Sigmoid colon (tissue), 4 donors: ENCODE measurements around the gene LAS1L.

Experiments used
- EP300 ChIP-seq, 4 donors: sonication (generic); formaldehyde crosslinking; IDR thresholded peaks; one replicate each; pipeline ENCODE4 v1.6.1; 2017; ENCODE audit warnings: antibody characterized with exemption in 4 of 4
- POLR2A ChIP-seq, 2 donors: fragments of 450-650 bp; IDR thresholded peaks; one replicate each; pipeline ENCODE4 v1.6.1; 2016; ENCODE audit warnings: antibody characterized with exemption in 2 of 2, mild to moderate bottlenecking in 2 of 2, moderate library complexity in 2 of 2
- TF ChIP-seq, protein P1 (sequence below), 4 experiments: fragments of 450-650 bp in 3 of 4; fragments of 200-600 bp in 1 of 4; IDR thresholded peaks; one replicate each; pipeline ENCODE4 v1.5.1; 2016 to 2019; ENCODE audit warnings: antibody characterized with exemption in 4 of 4, mild to moderate bottlenecking in 3 of 4, moderate library complexity in 2 of 4

GRCh38 chrX:65536291-65536690, 1.7 kb upstream of the LAS1L start:
- TF ChIP-seq EP300 (IDR thresholded peaks at IDR 0.05) = no peak
- TF ChIP-seq, protein P1, sequence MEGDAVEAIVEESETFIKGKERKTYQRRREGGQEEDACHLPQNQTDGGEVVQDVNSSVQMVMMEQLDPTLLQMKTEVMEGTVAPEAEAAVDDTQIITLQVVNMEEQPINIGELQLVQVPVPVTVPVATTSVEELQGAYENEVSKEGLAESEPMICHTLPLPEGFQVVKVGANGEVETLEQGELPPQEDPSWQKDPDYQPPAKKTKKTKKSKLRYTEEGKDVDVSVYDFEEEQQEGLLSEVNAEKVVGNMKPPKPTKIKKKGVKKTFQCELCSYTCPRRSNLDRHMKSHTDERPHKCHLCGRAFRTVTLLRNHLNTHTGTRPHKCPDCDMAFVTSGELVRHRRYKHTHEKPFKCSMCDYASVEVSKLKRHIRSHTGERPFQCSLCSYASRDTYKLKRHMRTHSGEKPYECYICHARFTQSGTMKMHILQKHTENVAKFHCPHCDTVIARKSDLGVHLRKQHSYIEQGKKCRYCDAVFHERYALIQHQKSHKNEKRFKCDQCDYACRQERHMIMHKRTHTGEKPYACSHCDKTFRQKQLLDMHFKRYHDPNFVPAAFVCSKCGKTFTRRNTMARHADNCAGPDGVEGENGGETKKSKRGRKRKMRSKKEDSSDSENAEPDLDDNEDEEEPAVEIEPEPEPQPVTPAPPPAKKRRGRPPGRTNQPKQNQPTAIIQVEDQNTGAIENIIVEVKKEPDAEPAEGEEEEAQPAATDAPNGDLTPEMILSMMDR (IDR thresholded peaks at IDR 0.05) = no peak
- TF ChIP-seq POLR2A (IDR thresholded peaks at IDR 0.05) = no peak
